Eye (tissue), 1 donor: Measurements from ENCODE around the gene NLRC5.
"Not testable (repeated sequence)": the region's sequence is repeated elsewhere in the genome, so short reads cannot be mapped to it uniquely, and the experiment has no call there.

ENCODE experiments used
- DNase-seq: peaks from one replicate; pipeline ENCODE4 v3.0.0-alpha.2; 2015

Gene NLRC5

GRCh38 chr16:57053206-57053605, 63.8 kb downstream of the NLRC5 start:
- DNase-seq: no peak

GRCh38 chr16:57054338-57054737, 65.0 kb downstream of the NLRC5 start:
- DNase-seq: no peak

- DNase-seq: no peak
Observed at GRCh38 chr16:57054771-57055170, 65.4 kb downstream of the NLRC5 start.

GRCh38 chr16:57055671-57056070, 66.3 kb downstream of the NLRC5 start:
- DNase-seq: no peak

- DNase-seq: peak; percentile 19
Observed at GRCh38 chr16:57058291-57058861, 69.0 kb downstream of the NLRC5 start.

GRCh38 chr16:57060323-57061083, 71.1 kb downstream of the NLRC5 start:
- DNase-seq: no peak

- peak; percentile 16 for DNase-seq
Observed at GRCh38 chr16:57061084-57061905, 71.9 kb downstream of the NLRC5 start.

GRCh38 chr16:57062329-57062728, 73.0 kb downstream of the NLRC5 start:
- DNase-seq: no peak

- DNase-seq: not testable (repeated sequence)
Observed at GRCh38 chr16:57063189-57063588, 73.8 kb downstream of the NLRC5 start.

GRCh38 chr16:57064995-57065394, 75.6 kb downstream of the NLRC5 start:
- DNase-seq: no peak

GRCh38 chr16:57066625-57067024, 77.3 kb downstream of the NLRC5 start:
- DNase-seq: no peak

- DNase-seq: no peak
Observed at GRCh38 chr16:57067347-57067746, 78.0 kb downstream of the NLRC5 start.

GRCh38 chr16:57069053-57069452, 79.7 kb downstream of the NLRC5 start:
- no peak for DNase-seq

- no peak for DNase-seq
Observed at GRCh38 chr16:57069635-57070370, 80.4 kb downstream of the NLRC5 start.

- no peak for DNase-seq
Observed at GRCh38 chr16:57070424-57070823, 81.1 kb downstream of the NLRC5 start.

GRCh38 chr16:57071081-57071732, 81.8 kb downstream of the NLRC5 start:
- DNase-seq: not testable (repeated sequence)

- no peak for DNase-seq
Observed at GRCh38 chr16:57071831-57072582, 82.7 kb downstream of the NLRC5 start.

GRCh38 chr16:57072616-57073275, 83.4 kb downstream of the NLRC5 start:
- DNase-seq: no peak

- no peak for DNase-seq
Observed at GRCh38 chr16:57077714-57078113, 88.4 kb downstream of the NLRC5 start.

- DNase-seq: no peak
Observed at GRCh38 chr16:57081744-57082143, 92.4 kb downstream of the NLRC5 start.

- no peak for DNase-seq
Observed at GRCh38 chr16:57082664-57083063, 93.3 kb downstream of the NLRC5 start.
